CD14-positive monocyte (primary cell): ENCODE measurements around the gene MEOX1. TPM values are rescaled to one million over a fixed set of nuclear protein-coding genes. Genes with fewer than 3 reads are reported as not detected.

ENCODE experiments used
- DNase-seq, 3 donors: peaks; one replicate each; pipeline ENCODE4 v3.0.0-alpha.2; 2011 to 2022
- H2AFZ ChIP-seq: 2 replicates; pipeline ENCODE4 v1.6.0; 2012; ENCODE audit warnings: mild to moderate bottlenecking, low read depth, low read length, inconsistent platforms; ENCODE audit not compliant: insufficient read depth, poor library complexity, severe bottlenecking
- H3K27ac ChIP-seq, 2 donors: 1 replicate in 1 of 2; 2 replicates in 1 of 2; pipeline ENCODE4 v1.5.1; 2012 to 2013; ENCODE audit warnings: low read length in 2 of 2, control low read depth in 1 of 2, inconsistent platforms in 1 of 2, low read depth in 1 of 2, mild to moderate bottlenecking in 1 of 2
- H3K27me3 ChIP-seq, 2 donors: one replicate each; pipeline versions ENCODE4 v1.6.0 to v1.6.1; 2011 to 2013; ENCODE audit warnings: low read length in 2 of 2; ENCODE audit not compliant: control insufficient read depth in 2 of 2, insufficient read depth in 2 of 2
- H3K36me3 ChIP-seq, 2 donors: replicated peaks in 1 of 2; 1 replicate in 1 of 2; 2 replicates in 1 of 2; pipeline versions ENCODE4 v1.5.1 to v1.6.1; 2012 to 2013; ENCODE audit warnings: low read length in 2 of 2, control low read depth in 1 of 2, inconsistent platforms in 1 of 2, mild to moderate bottlenecking in 1 of 2; ENCODE audit not compliant: insufficient read depth in 2 of 2, control insufficient read depth in 1 of 2
- H3K4me1 ChIP-seq, 2 donors: 1 replicate in 1 of 2; 2 replicates in 1 of 2; pipeline versions ENCODE4 v1.5.1 to v1.6.1; 2012 to 2013; ENCODE audit warnings: low read length in 2 of 2, control low read depth in 1 of 2, inconsistent platforms in 1 of 2, mild to moderate bottlenecking in 1 of 2, moderate library complexity in 1 of 2; ENCODE audit not compliant: insufficient read depth in 2 of 2, control insufficient read depth in 1 of 2
- H3K4me2 ChIP-seq: replicated peaks from 2 replicates; pipeline ENCODE3; 2012; ENCODE audit warnings: low read length, moderate library complexity, mild to moderate bottlenecking; ENCODE audit not compliant: poor library complexity, severe bottlenecking; ENCODE audit errors: extremely low read depth
- H3K4me3 ChIP-seq, 3 experiments: fragments of 200-600 bp in 1 of 3; sonication (generic) in 1 of 3; replicated peaks in 1 of 3; 1 replicate in 2 of 3; 2 replicates in 1 of 3; pipeline ENCODE4 v1.5.1; 2011 to 2013; ENCODE audit warnings: low read length in 3 of 3, mild to moderate bottlenecking in 3 of 3, control low read depth in 2 of 3, low read depth in 2 of 3, inconsistent platforms in 1 of 3, moderate library complexity in 1 of 3
- H3K79me2 ChIP-seq: 2 replicates; pipeline ENCODE4 v1.6.0; 2012; ENCODE audit warnings: mild to moderate bottlenecking, control low read depth, inconsistent platforms, low read length, moderate library complexity; ENCODE audit not compliant: insufficient read depth
- H3K9ac ChIP-seq: 2 replicates; pipeline ENCODE4 v1.6.0; 2017; ENCODE audit warnings: low read length, mild to moderate bottlenecking; ENCODE audit not compliant: insufficient read depth, poor library complexity, severe bottlenecking
- H3K9me3 ChIP-seq, 2 donors: replicated peaks in 1 of 2; 1 replicate in 1 of 2; 2 replicates in 1 of 2; pipeline versions ENCODE4 v1.5.1 to v1.6.1; 2012 to 2013; ENCODE audit warnings: low read length in 2 of 2, control low read depth in 1 of 2; ENCODE audit not compliant: control insufficient read depth in 1 of 2, insufficient read depth in 1 of 2
- H4K20me1 ChIP-seq: 2 replicates; pipeline ENCODE4 v1.6.0; 2012; ENCODE audit warnings: mild to moderate bottlenecking, low read length, control low read depth, moderate library complexity; ENCODE audit not compliant: insufficient read depth
- H3K27ac Mint-ChIP-seq, 7 donors: one replicate each; pipeline ENCODE4 v1.8.0; 2020; ENCODE audit warnings: mild to moderate bottlenecking in 7 of 7, mixed read lengths in 7 of 7, moderate library complexity in 6 of 7, inconsistent platforms in 2 of 7
- H3K27me3 Mint-ChIP-seq, 3 donors: one replicate each; pipeline ENCODE4 v1.8.0; 2021 to 2022; ENCODE audit warnings: low read depth in 3 of 3, mild to moderate bottlenecking in 3 of 3, mixed read lengths in 3 of 3, moderate library complexity in 3 of 3, inconsistent platforms in 1 of 3
- H3K36me3 Mint-ChIP-seq, 2 donors: one replicate each; pipeline ENCODE4 v1.8.0; 2020; ENCODE audit warnings: mixed read lengths in 2 of 2, inconsistent platforms in 1 of 2, mild to moderate bottlenecking in 1 of 2
- H3K4me1 Mint-ChIP-seq: one replicate; pipeline ENCODE4 v1.8.0; 2020; ENCODE audit warnings: mild to moderate bottlenecking, mixed read lengths
- H3K4me3 Mint-ChIP-seq, 2 donors: one replicate each; pipeline ENCODE4 v1.8.0; 2020; ENCODE audit warnings: mild to moderate bottlenecking in 2 of 2, mixed read lengths in 2 of 2, moderate library complexity in 1 of 2
- H3K9me3 Mint-ChIP-seq, 7 donors: one replicate each; pipeline ENCODE4 v1.8.0; 2020 to 2022; ENCODE audit warnings: mixed read lengths in 7 of 7, mild to moderate bottlenecking in 6 of 7, moderate library complexity in 6 of 7, inconsistent platforms in 2 of 7
- CTCF ChIP-seq: fragments of 200-600 bp; IDR thresholded peaks from one replicate; pipeline ENCODE4 v1.8.0; 2022; ENCODE audit warnings: antibody characterized with exemption, mild to moderate bottlenecking
- WGBS: methylation state at CpG from one replicate; pipeline ENCODE4 v1.1.5; 2013; ENCODE audit warnings: missing lambda C conversion rate; ENCODE audit not compliant: insufficient coverage; 5-methylcytosine and 5-hydroxymethylcytosine counted together
- intact Hi-C, 2 donors: fragments of 100-400 bp; cut with micrococcal nuclease; formaldehyde crosslinking; loops; one replicate each; pipeline versions ENCODE4 v1.15.0 to v1.15.1; 2023
- polyA plus RNA-seq, 3 donors: library from polyadenylated mRNA; depleted of rRNA in 1 of 3; unstranded in 2 of 3; stranded (reverse) in 1 of 3; fragments of 300-500 nt in 2 of 3; fragments of >200 nt in 1 of 3; fragmentation: Illumina TruSeq in 2 of 3; gene quantifications; 1 replicate in 2 of 3; 2 replicates in 1 of 3; pipeline ENCODE4 v1.2.3, GENCODE V29; 2012 to 2021

The MEOX1 gene
- polyA plus RNA-seq, 3 donors: 0.06 TPM; not detected in 2

- no peaks in the 10 kb centered on the region for H3K4me1 ChIP-seq
- intact Hi-C loops: no loop called here
- no peak for TF ChIP-seq CTCF
- H3K9me3 ChIP-seq: peaks cover 1 to 2% of the 10 kb centered on the region in 2 donors
- no peak overlapping the region for H3K9ac ChIP-seq
- H4K20me1 ChIP-seq: no peaks in the 10 kb centered on the region
- peak overlapping the region in 1 of 7 donors; percentile 54 for H3K27ac Mint-ChIP-seq
- H3K4me3 Mint-ChIP-seq: no peak overlapping the region
- peaks cover 0 to 5% (median 0%) of the 10 kb centered on the region in 7 donors for H3K9me3 Mint-ChIP-seq
- no peak overlapping the region for H3K4me2 ChIP-seq
- peaks cover 6 to 20% (median 18%) of the 10 kb centered on the region in 3 donors for H3K27me3 Mint-ChIP-seq
- H3K4me1 Mint-ChIP-seq: peaks cover 9% of the 10 kb centered on the region
- H3K36me3 ChIP-seq: no peaks in the 10 kb centered on the region
- H3K27me3 ChIP-seq: peaks cover 0 to 2% of the 10 kb centered on the region in 2 donors
- 100% methylated on average over 4 of the region's 5 CpGs for WGBS
- H3K36me3 Mint-ChIP-seq: no peaks in the 10 kb centered on the region
- no peak for DNase-seq
- H3K79me2 ChIP-seq: no peaks in the 10 kb centered on the region
- H3K4me3 ChIP-seq: no peak overlapping the region
- no peak overlapping the region for H3K27ac ChIP-seq
- no peak overlapping the region for H2AFZ ChIP-seq
These were observed 44.9 kb downstream of the MEOX1 start for GRCh38 chr17:43616852-43617251.

GRCh38 chr17:43616421-43616820, 45.3 kb downstream of the MEOX1 start:
- H3K9me3 Mint-ChIP-seq: peaks cover 1 to 9% (median 3%) of the 10 kb centered on the region in 7 donors
- intact Hi-C loops: no loop called here
- Histone ChIP-seq H3K27ac (no peak overlapping the region), H3K36me3 (no peaks in the 10 kb centered on the region), H3K9ac (no peak overlapping the region), H3K4me3 (no peak overlapping the region), H2AFZ (no peak overlapping the region), H4K20me1 (no peaks in the 10 kb centered on the region), H3K9me3 (peaks cover 5 to 6% of the 10 kb centered on the region in 2 donors), H3K79me2 (no peaks in the 10 kb centered on the region), H3K4me2 (no peak overlapping the region), H3K27me3 (peaks cover 0 to 2% of the 10 kb centered on the region in 2 donors), H3K4me1 (no peaks in the 10 kb centered on the region)
- no CpG with 5 or more reads among the region's 2 CpGs for WGBS
- H3K27me3 Mint-ChIP-seq: peaks cover 6 to 18% (median 16%) of the 10 kb centered on the region in 3 donors
- no peak for TF ChIP-seq CTCF
- peaks cover 9% of the 10 kb centered on the region for H3K4me1 Mint-ChIP-seq
- H3K4me3 Mint-ChIP-seq: no peak overlapping the region
- H3K27ac Mint-ChIP-seq: no peak overlapping the region
- DNase-seq: no peak
- H3K36me3 Mint-ChIP-seq: no peaks in the 10 kb centered on the region
